ENCODE measurements around the gene SKIC8.
A peak's percentile ranks its signal among the peaks of the same experiment; 100 is the strongest.
"Not testable (repeated sequence)": the region's sequence is repeated elsewhere in the genome, so short reads cannot be mapped to it uniquely, and the experiment has no call there.

Gene SKIC8

DNA sequence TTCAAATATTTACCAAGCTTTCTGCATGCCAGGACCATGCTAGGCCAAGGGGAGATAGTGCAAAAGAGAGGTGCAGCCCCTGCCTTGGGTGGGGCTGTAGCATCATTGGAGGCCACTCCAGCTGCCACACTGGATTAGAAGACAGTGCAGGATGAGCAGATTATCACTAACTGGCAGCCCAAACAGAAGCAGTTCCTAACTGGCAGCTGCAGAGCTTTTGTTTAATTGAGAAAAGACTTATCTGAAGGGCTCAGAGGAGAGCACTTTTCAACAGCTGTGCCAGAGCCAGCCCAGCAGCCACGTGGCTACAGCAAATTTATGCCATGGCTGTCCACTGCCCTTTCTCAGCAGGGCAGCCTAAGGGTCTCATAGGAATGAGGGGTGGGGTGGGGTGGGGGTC lies 51.5 kb downstream of the SKIC8 start:
- no peak for DNase-seq

DNA sequence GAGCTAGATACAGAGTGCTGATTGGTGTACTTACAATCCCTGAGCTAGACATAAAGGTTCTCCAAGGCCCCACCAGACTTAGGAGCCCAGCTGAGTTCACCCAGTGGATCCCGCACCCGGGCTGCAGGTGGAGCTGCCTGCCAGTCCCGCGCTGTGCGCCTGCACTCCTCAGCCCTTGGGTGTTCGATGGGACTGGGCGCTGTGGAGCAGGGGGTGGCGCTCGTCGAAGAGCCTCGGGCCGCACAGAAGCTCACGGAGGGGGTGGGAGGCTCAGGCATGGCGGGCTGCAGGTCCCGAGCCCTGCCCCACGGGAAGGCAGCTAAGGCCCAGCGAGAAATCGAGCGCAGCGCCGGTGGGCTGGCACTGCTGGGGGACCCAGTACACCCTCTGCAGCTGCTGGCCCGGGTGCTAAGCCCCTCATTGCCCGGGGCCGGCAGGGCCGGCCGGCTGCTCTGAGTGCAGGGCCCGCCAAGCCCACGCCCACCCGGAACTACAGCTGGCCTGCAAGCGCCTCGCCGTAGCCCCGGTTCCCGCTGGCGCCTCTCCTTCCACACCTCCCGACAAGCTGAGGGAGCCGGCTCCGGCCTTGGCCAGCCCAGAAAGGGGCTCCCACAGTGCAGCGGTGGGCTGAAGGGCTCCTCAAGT lies 53.3 kb downstream of the SKIC8 start:
- not testable (repeated sequence) for DNase-seq

DNA sequence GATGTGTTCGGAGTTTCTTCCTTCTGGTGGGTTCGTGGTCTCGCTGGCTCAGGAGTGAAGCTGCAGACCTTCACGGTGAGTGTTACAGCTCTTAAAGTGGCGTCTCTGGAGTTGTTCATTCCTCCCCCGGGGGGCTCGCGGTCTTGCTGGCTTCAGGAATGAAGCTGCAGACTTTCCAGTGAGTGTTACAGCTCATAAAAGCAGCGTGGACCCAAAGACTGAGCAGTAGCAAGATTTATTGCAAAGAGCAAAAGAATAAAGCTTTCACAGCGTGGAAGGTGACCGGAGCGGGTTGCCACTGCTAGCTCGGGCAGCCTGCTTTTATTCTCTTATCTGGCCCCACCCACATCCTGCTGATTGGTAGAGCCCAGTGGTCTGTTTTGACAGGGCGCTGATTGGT lies 54.0 kb downstream of the SKIC8 start:
- DNase-seq = not testable (repeated sequence)

DNA sequence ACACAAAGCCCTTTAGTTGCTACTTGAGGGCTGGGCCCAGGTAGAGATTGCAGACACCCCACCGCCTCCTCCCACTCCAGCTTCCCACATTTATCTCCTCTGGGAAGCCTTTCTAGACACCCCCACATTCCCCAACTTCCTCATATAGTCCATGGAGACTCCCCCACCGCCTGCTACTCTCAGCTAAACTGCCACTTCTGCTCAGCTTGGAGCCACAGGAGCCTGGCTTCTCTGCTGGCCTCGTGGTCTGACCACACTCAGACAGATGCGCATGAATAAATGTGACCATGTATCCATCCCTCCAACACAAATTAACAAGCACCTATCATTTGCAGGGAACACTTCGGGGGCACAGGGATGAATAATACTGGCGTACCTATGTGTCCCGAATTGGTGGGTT lies 54.5 kb downstream of the SKIC8 start:
- DNase-seq = no peak

DNA sequence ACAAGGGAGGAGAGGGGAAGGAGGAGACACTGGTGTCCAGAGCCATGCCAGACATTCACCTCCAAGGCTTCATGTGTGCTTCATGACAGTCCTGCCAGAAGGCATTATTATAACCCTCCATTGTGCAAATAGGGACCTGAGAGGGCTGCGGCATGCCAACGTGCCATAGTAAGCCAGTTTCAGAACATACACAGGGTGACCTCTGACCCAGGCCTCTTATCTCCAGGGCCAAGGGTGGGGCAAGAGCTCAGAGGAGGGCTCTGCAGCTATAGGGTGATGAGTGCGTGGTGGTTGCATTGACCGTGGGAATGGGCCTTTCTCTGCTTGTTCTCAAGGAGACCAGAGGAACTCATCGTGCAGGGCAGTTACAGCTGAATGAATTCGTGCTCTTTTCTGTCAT lies 55.3 kb downstream of the SKIC8 start:
- DNase-seq = no peak

DNA sequence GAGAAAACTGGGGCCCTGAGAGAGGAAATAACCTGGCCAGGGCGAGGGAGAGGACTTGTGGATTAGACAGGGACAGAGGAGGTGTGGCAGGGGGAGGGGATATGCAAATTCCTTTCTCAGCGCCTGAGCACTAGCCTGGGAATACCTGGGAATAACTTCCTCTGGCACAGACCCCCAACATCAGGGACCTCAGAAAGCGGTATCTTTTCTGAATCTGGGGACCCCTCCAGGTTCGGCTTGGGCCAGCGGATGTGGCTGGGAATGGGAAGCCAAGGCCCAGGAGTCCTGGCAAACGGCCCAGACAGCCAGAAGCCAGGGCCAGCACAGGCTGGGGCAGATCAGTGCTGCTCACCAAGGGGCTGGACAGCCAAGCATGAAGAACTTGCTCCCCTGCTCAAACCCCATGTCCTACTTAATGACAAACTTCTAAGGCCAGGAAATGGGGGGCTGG lies 55.9 kb downstream of the SKIC8 start:
- DNase-seq = no peak

DNA sequence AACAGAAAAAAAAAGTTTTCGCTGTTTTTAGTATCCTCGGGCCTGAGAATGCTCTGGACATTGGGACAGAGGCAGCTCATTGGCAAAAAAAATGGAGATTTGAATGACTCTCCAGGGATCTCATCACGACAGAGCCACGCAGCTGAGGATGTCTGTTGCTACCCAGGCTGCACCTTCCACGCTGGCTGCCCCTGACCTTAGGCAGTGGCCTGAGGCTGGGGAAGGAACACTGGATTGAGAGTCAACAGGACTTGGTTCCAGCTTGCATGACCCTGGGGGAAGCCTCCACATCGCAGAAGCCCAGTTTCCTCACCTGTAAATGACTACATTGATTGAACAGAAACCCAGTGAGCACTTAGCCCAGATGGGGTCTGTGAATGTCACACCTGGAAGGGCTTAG lies 56.4 kb downstream of the SKIC8 start:
- DNase-seq = no peak

DNA sequence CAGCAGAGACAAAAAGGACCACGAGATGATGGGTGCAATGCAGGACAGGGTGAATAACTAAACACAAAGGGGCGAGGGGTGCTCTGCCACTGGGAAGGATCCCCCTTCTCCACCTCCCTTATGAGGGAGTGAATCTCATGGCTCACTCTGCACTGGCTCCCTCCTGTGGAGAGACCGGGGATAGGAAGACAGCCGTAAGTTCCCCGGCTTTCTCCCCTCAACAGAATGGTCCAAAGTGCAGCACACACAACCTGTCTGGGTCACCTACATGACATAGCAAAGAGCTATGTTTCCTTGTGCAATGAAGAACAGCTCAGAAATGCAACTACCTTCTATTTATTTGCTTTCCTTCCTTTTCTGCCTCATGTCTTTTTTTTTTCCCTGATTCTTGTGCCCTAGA lies 57.3 kb downstream of the SKIC8 start:
- DNase-seq = no peak

DNA sequence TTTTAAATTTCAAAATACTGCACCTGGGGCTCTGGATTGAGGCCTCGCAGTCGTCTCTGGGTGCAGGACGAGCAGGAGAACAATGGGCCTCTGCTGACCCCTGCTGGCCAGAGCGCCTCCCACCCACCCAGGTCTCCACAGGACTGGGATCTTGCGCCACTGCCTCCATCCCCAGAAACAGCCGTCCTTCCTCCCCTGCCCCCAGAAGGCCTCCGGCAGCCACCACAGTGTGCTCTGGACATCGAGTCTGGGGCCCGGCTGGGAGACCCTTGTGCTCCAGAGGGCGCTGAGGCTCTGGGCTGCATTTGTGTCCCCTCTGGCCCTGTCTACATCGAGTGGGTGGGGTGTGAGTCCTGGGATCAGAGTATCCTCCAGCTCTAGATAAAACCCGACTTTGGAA lies 58.4 kb downstream of the SKIC8 start:
- peak; percentile 72 for DNase-seq

DNA sequence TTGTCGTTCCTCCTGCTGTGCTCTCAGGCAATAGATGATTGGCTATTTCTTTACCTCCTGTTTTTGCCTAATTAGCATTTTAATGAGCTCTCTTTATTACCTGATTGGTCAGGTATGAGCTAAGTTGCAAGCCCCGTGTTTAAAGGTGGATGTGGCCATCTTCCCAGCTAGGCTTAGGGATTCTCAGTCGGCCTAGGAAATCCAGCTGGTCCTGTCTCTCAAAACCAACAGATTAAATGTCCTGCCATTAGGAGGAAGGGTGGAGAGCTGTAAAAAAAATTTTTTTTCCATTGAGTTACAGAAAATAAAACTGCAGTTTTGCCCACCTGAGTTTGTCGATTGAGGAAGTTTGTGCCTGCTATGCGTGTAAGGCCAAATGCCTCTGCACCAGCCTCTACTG lies 59.6 kb downstream of the SKIC8 start:
- no peak for DNase-seq

DNA sequence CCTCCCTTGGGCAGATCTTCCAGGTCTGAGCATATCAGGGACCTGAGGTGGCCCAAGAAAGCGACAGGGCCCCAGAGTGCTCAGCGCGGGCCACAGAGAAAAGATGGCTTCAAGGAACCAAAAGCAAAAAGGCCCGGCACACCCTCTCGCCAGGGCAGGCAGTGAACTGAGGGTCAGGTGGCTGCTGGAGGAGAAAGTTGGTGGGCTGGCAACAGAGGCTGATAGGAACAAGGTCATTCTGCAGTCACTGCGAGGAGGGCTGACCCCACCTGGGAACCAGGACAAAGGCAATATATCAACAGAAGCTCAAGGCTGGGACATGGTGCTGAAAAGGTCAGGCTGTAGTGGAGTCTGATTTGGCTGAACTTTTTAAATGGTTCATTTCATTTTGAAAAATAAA lies 62.3 kb downstream of the SKIC8 start:
- DNase-seq = no peak

DNA sequence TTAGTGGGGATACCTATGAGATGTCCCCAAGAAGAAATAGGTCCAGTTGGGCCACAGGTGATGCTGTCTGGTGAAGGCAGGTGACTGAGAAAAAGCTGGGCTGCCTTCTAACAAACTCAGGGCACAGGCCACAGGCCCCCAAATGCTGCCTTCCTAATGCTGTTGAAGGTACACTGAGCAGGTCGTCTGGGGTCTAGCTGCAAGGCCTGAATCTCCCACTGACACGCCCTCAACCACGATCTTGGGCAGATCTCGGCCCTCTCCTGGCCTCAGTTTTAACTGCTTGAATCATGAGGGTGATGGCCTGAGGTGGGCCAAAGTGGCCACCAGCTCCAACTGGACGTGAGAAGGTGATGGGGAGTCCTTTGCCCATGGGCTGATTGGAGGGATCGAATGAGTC lies 62.9 kb downstream of the SKIC8 start:
- no peak for DNase-seq

DNA sequence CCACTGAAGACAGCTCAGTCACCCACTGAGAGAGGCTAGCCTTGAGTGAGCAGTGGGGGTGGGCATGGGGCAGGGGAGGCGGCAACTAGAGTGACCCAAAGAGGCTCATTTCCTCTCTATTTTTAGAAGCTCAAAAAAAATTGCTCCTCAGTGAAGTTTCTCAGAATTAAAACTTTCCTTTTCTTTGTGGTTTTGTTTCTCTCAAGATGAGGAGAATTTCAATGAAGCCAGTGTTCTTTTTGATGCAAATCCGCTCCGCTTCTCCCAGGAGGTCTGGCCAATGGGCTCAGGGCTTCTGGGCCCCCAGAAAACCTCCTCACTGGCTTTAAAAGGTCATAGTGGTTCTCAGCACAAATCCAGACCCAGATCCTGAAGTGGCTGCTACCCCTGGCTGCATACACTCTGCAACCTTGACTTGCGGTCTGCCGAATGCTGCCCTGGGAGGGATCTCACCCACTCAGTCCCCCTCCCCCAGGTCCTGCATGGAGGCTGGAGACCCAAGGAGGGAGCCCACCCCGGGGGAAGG lies 64.8 kb downstream of the SKIC8 start, which contains the start of gene ACSBG1:
Gene ACSBG1 (minus strand): TSS at position 51 of the 526 bp plus-strand sequence. CDS start 64 bp downstream, outside the sequence.
- DNase-seq = no peak

DNA sequence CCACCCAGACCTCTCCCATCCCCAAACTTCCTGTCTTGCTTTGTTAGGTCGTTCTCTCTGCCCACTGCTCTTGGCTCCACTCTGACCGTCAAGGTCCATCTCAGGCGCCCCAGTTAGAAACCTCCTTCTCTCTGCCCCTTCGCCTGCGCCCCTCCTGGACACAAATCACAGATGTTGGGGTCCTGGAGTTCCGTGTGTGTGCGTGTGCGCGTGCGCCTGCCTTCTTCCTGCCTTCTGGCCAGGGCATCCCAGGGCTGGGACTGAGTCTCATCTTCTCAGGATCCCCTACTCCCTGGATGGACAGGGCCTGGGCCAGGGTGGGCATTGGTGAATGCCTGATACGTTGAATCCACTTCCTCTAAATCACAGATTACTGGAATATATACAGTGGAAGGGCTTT lies 65.9 kb downstream of the SKIC8 start:
- no peak for DNase-seq
